Sigmoid colon (tissue), 4 donors: ENCODE data around the gene SLC9A1.

ENCODE experiments used
- EP300 ChIP-seq, 4 donors: sonication (generic); formaldehyde crosslinking; IDR thresholded peaks; one replicate each; pipeline ENCODE4 v1.6.1; 2017; ENCODE audit warnings: antibody characterized with exemption in 4 of 4
- POLR2A ChIP-seq, 2 donors: fragments of 450-650 bp; IDR thresholded peaks; one replicate each; pipeline ENCODE4 v1.6.1; 2016; ENCODE audit warnings: antibody characterized with exemption in 2 of 2, mild to moderate bottlenecking in 2 of 2, moderate library complexity in 2 of 2
- TF ChIP-seq, protein P1 (sequence below), 4 experiments: fragments of 450-650 bp in 3 of 4; fragments of 200-600 bp in 1 of 4; IDR thresholded peaks; one replicate each; pipeline ENCODE4 v1.5.1; 2016 to 2019; ENCODE audit warnings: antibody characterized with exemption in 4 of 4, mild to moderate bottlenecking in 3 of 4, moderate library complexity in 2 of 4

DNA sequence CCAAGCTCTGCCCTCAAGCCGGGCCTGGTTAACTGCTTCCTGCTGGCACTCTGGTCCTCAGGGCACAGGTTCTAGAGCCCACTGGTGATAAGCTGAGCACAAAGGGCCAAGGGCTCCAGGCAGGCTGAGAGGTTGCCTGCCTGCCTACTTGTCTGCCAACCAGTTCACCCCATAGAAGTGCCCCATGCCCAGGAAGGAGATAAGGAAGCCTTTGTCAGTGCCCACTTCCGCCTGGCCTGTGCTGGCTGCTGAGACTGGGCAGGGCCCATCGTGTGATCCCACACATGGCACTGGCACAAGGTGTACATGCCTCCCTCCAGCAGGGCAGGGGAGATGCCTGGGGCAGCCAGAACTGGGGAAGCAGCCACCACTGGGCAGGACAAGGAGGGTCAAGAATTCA, 24.1 kb downstream of the SLC9A1 start:
- TF ChIP-seq, protein P1, sequence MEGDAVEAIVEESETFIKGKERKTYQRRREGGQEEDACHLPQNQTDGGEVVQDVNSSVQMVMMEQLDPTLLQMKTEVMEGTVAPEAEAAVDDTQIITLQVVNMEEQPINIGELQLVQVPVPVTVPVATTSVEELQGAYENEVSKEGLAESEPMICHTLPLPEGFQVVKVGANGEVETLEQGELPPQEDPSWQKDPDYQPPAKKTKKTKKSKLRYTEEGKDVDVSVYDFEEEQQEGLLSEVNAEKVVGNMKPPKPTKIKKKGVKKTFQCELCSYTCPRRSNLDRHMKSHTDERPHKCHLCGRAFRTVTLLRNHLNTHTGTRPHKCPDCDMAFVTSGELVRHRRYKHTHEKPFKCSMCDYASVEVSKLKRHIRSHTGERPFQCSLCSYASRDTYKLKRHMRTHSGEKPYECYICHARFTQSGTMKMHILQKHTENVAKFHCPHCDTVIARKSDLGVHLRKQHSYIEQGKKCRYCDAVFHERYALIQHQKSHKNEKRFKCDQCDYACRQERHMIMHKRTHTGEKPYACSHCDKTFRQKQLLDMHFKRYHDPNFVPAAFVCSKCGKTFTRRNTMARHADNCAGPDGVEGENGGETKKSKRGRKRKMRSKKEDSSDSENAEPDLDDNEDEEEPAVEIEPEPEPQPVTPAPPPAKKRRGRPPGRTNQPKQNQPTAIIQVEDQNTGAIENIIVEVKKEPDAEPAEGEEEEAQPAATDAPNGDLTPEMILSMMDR (IDR thresholded peaks at IDR 0.05) = no peak
- TF ChIP-seq EP300 (IDR thresholded peaks at IDR 0.05) (no peak), POLR2A (IDR thresholded peaks at IDR 0.05) (no peak)
